T-helper 2 cell (primary cell): Measurements from ENCODE around the gene MEIS1.

Experiments used
- DNase-seq, 5 experiments: peaks; one replicate each; pipeline versions ENCODE4 v3.0.0 to v3.0.0-alpha.2; 2012 to 2022

The MEIS1 gene

DNA sequence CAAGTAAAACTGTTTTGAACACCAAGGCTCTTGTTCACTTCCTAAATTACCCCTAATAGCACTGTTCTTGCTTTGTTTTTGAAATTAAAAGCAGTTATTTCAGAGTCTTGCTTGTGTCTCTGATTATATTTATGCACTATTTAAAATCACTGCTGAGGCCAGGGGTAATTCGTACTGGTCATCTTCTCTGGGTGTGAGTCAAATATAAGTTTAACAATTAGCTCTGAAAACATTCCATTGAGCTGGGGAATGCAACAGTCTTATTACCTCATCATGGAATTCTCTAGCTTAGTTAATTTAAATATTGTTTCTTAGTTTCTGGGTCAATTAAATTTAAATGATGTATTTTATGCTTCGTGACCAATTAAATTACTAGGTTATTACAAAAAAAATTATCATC is 135.0 kb downstream of the MEIS1 start:
- DNase-seq = no peak

DNA sequence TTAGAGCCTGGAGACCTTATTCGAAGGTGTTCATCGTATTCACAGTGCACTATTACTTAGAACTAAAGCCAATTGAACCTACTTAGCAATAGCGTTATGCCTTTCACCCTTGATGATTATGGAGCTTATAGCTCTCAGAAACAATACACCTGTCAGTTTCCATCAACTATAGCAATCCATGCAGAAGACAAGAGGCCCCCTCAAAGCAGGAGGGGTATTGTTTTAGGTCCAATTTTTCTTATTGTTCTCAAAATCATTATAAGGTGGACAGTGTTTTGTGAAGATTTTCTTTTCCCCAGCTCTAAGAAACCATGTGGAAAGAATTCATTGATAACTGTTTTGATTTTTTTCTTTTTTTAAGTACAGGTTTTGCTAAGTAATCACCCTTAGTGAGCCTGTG is 135.5 kb downstream of the MEIS1 start:
- no peak for DNase-seq

DNA sequence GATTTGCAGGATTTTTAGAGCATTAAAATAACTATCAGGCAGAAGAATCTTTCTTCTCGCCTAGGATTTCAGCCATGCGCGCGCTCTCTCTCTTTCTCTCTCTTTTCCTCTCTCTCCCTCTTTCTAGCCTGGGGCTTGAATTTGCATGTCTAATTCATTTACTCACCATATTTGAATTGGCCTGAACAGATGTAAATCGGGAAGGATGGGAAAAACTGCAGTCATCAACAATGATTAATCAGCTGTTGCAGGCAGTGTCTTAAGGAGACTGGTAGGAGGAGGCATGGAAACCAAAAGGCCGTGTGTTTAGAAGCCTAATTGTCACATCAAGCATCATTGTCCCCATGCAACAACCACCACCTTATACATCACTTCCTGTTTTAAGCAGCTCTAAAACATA is 137.0 kb downstream of the MEIS1 start:
- DNase-seq = no peak

DNA sequence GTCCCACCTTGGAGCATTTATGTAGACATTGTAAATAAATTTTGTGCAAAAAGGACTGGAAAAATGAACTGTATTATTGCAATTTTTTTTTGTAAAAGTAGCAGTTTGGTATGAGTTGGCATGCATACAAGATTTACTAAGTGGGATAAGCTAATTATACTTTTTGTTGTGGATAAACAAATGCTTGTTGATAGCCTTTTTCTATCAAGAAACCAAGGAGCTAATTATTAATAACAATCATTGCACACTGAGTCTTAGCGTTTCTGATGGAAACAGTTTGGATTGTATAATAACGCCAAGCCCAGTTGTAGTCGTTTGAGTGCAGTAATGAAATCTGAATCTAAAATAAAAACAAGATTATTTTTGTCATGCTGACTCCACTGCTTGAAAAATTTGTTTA is 137.5 kb downstream of the MEIS1 start:
- DNase-seq = no peak

DNA sequence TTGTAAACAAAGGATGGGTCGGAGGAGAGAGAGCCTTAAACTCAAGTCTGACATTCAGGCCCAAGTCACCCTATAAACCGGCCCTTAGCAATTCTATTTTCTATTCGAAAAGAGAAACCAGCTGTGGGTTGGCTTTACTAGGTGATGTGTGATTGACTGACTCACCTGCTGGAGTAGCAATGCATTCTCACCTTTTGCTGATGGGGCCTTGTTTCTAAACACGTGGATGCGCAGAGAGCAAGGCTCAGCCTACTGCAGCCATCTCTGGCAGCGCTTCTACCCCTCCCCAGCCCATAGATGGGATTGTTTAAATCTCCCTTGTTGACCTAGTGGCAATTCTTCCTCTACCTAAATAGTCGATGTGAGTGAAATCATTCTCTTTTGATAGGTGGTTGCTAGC is 138.5 kb downstream of the MEIS1 start:
- DNase-seq = no peak

DNA sequence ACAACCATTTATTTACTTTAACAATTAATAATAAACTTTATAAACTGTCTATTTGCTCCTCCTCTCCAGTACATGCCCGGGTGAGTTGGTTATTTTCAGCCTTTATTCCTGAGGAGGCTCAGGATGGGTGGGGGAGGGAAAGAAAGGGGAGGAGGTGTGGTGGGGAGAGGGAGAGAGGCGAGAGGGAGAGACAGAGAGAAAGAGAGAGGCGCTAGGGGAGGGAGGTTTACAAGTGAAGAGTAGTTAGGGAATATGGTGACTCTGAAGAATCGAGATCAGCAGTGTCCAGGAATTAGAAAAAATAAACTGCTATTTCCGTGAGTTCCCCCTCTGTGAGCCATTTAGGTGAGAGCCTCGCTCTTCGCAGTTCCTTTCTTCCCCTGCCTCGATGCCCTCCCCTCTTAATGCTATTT is 138.9 kb downstream of the MEIS1 start:
- DNase-seq = no peak

DNA sequence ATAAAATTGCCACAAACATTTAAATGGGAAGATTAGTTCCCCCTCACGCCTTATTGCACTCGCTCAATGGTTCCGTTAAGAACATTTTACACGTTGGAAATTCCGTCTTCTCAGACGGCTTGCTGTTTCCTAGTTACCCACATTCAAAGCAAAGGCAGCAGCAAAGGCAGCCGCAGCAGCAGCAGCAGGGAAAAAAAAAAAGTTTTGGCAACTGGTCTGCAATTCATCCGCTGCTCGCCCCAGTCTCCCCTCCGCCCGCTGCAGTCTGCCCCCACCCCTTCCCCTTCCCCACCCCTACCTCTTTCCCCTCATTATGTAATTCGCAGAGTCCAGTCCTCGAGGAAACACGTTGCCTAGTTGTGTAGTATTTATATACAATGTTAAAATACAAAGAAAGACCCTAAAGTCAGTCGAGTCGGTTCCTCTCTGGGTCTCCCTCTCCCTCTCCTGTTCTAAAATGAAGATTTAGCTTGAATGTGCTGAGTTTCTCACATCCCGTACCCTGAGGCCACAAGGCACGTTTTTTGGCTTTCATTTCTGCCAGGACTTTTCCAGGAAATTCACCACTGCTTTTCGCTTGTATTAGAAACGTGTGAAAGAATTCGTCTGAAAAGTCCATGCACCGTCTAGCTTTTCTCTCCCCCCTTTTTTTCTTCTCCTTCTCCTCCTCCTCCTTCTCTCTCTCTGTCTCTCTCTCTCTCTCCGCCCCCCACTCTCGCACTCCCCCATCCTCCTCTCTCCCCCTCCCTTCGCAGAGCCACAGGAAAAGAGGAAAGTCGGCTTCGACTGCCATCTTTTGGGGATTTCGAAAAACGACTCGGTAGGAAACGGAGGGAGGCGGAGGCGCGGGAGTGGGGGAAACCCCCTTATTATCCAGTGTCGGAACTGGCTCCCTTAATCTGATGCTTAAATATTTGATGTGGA is 140.0 kb downstream of the MEIS1 start:
- DNase-seq = no peak

DNA sequence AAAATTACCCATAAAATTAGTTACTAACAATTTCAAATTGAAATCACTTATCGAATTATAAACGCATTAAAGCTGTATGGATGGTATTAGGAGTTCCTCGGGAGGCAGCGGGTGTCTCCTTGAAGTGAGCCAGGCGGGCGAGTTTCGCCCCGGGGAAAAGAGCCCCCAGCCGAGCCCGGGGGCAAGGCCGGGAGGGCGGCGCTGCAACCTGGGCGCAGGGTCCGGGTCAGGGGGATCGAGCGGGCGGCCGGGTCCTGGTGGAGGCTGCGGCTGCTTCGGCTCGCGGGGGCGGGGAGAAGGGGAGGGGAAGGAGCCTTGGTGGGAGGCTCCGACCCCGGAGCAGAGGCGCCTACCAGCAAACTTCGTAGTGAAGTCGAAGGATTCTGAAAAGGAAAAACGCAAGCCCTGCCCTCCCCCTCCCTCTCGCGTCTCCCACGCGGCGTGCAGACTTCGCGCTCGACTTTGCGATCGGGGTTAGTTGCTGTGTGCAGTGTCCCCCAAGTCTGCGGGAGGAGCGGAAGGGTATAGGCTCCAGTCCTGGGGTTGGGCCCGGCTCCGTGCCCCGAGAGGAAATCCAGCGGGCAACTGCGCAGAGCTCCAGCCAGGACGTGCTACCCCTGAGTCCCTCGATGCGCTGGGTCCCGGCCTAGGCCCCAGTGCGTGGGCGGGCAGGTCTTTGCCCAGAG is 140.8 kb downstream of the MEIS1 start:
- no peak for DNase-seq

DNA sequence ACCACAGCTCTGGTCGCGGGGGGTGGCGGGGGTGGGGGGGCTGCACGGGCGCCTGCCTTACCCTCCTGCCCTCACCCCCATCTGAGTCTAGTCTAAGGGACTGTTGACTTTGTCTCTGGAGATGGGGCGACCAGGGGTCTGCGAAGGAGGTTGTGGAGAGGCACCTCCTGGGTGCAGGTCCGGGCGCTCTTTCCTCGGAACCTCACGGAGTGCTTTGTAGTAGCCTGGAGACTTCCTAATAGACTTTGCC is 141.3 kb downstream of the MEIS1 start:
- DNase-seq = no peak

DNA sequence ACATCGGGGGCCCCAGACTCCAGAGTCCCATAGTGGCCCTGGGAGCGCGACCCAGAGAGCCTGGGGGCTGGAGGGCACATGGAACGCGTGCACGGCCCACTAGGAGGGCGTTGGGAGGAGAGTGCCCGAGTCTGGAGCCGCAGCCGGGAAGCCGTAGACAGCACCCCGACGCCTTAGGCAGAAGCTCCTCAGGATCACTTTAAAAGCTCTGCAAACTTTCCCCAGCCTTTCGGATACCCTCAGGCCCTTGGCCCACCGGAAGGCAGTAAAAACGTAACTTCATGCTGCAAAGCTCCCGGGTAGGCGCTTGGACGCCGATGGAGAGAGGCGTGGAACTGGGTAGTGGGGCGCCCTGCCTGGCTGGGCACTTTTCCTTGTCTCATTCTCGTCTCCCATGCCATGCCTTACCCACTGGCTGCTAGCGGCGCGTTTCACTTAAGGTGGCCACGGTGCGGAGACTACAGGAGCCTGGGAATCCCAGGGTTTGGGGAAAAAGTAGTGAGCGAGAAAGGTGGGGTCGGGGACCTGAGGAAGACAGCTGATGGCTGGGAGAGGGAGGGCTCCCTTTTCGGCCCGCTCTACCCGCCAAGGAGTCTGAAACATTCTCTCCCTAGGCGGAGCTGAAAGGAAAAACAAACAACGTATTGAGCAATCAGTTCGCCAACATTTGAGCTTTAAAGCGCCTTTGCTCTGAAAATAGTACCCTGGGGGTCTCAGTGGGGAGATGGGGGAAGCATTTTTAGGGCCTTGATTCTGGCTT is 141.8 kb downstream of the MEIS1 start:
- no peak for DNase-seq

DNA sequence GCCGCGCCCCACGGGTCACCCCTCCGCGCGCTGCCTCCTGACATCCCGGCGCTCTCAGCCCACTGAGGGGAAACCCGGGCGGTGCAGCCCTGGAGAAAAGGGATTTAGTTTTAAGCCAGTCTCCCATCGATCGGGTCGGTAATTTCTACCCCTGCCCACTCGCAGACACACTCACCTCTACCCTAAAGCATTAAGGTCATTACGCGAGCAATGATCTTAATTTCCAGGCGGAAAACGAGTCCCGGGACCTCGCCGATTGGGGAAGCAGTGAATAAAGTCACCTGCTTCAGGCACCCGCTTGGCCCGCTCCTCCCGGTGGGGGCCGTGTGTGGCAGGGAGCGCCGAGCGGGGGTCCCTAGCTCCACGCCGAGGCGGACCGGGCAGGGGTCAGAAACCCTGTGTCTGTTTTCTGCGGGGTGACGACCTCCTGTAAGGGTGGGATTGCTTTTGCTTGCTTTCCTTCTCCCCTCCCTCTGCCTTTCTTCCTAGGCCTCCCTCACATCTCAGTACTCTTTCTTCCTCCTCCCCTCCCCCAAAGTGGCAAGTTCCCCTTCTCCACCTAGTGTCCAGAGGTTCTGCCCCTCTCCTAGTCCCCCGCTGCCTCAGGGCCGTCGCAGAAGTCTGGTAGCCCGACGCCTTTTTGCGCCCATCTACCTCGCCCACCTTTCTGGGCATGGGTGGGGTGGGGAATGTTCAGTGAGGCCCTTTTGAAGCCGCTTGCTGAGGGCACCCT is 142.6 kb downstream of the MEIS1 start:
- DNase-seq = no peak

DNA sequence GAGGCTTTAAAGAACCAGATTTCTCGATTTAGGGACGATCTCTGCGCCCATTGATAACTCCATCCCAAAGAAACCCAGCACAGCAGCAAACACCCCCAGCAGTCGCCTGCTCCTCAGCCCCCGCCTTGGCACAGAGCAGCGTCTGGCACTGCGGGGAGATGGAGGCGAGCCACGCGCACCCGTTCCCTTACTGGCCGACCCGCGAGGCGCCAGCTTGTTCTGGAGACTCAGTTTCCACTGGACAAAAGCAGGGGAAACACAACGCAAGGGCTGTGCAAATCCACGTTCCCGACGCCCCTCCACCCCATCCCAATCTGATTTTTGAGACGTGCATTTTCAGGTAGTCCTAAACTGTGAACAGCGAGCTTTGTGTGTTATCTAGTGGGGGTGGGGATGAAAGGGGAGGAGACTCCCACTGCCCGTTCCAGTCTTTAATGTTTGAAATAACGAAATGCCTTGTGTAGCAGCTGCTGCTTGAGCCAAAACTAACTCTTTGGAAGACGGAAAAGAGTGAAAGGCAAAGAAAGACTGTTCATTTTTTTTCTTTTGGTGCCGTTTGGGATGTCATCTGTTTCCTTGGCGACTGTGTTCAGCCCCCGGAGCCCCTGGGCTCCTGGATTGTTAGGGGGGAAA is 143.2 kb downstream of the MEIS1 start:
- no peak for DNase-seq

DNA sequence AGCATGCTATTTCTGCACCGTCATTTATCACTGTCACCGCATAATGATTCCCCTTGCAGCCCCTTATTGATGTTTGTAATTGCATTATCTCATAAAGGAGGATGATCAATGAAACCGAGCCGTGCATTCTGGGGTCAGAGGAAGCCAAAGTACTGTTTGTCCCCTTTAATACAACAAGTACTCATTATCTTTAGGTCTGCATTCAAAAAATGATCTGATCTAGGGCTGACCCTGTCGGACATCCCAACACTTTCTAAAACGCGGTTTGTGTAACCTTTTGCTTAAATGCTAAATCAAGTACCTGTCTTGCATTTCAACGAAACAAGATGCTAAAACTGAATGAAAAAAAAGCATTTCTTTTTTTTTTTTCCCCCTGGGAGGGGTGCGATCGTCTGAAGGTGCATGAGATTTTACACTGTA is 143.8 kb downstream of the MEIS1 start:
- DNase-seq = no peak

DNA sequence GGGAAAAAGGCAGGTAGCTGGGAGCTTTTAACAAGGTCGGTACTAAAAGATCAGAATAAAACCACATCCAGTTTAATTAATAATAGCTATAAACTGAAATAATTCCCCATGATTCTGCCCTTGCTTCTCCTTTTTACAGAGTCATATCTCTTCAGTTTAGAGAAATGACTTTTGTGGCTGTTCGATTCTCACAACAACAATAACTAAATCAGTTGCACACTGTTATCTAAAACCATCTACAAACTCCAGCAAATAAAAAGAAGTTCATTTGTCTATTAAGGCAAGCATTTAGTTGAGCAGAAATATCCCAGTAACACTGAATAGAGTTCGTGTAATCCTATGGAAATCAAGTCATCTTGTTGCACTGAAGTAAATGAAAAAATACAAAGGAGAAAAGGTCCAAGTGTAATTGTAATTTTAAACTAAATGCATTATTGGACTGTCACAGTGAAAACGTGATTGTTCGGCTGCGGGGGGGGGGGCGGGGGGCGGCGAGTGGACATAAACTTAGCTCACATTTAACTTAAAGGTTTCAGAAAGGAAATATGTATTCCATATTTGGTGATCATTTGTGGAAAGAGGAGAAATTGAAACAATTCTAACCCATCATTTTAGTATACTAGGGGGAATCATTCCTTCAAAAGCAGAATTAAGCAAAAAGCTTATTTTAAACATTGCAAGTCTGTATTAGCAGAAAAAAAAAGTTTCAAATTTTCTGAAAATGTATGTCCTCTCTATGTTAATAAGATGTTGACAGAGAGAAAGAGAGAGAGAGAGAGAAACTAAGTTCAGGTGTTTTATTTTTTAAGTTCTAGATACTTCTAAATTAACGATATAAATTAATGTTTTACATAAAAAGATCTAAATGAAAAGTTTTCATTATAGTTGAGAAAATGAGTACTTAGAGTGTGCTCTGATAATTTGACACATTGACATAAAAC is 144.5 kb downstream of the MEIS1 start:
- DNase-seq = no peak

DNA sequence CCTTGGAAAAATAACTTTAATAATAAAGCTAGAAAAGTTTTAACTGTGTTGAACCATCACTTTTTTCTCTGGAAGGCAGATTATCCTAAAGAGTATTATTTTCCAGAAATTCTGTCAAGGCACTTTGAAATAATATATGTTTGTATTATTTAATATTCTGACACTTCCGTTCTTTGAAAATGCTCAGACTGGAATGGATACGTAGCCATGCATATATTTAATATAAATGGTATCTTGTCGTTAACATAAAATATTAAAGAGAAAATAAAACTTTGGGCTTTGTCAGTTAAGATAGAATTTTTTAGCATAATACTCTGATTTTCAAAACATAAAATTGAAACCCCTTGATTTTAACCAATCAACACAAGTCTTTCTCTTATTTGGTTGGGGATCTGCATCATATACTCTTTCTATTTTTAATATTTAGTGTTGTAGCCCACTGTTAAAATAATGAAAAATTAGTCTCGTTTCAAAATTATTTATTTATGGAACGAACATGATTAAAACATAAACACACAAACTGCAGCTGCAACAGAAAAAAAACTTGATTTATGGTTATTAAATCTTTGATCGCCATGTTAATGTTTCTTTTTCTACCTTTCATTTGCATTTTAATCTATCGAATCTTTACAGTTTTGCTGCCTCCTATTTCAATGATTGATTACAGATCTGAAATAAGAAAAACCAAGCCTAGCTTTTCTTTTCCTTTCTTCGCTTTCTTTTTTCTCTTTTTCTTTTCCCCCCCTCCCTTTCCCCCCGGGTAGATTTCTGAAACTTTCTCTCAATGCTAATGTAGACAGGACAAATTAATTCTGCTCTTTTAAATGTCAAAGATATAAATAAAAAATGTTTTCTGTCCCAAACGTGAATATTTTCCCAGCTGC is 145.5 kb downstream of the MEIS1 start:
- DNase-seq = no peak

DNA sequence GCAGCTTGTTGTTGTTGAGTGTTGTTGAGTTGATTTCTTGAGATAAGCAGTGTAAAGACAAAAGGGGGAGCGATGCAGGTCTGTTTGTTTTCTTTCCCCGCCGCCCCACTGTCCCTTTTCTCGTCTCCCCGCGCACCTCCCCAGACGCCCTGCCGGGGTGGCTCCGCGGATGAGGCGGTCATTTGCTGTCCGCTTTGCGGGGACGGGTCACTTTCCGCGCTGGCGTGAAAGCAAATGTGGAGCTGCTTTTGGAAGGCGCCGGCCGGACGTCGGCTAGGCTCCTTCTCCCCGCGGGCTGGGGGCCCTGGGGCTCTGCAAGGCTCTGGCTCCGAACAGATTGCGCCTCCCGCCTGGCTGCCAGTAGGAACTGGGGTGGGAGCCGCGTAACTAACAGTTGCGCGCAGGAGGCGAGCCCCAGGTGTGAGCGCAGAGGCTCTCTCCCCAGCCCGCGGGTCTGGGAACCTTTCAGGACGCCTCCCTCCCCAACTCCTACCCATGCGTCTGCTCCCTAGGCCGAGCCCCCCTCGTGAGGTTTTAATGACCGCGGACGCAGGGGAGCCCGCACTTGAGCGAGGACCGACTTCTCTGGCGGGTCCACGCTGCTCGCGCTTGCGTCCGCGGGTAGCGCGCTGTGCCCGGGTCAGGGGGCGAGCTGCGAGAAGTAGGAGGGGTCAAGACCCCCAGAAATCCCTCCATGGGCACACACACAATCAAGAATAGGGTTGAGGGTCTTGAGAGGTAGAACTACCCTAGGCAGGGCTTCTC is 146.6 kb downstream of the MEIS1 start:
- DNase-seq = no peak

DNA sequence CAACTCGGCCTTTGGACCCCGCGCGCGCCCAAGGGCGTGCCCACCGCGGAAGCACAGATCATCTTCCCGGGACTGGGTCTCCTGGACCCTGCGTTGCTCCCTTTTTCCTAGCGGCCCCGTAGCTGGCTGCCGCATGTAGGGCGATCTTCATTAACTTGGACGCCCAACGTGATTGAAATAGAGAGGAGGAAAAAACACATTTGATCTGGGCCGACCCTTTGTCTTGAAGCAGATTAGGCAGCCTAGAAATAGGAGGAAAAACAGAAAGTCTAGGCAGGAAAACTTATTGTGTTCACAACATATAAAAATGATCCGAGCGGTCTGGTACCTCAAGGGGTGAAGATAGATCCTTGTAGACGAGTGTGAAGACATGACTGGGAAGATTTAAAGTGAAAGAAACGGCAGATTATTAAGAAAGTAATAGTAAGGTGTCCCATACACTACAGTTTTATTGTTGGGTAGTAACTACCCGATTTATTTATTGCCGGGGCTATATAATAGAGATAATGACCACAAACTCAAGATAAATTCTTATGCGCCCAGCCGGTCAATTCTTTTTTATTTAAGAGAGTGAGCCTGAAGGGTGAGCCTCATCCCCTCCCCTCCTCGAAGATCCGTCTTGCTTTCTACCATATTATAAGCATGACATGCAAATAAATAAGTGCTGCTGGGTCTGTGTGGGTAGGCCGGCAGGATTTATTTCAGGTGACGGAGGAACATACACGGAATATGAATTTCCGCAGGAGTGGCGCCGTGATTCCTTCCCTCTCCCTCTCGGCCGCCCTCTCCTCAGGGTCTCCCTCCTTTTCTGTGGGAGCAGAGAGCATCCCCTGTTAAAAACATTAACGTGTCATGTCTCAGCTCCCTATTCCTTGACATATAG is 147.4 kb downstream of the MEIS1 start:
- DNase-seq = no peak
